Measurements from ENCODE around the gene LBX1.

The LBX1 gene

DNA sequence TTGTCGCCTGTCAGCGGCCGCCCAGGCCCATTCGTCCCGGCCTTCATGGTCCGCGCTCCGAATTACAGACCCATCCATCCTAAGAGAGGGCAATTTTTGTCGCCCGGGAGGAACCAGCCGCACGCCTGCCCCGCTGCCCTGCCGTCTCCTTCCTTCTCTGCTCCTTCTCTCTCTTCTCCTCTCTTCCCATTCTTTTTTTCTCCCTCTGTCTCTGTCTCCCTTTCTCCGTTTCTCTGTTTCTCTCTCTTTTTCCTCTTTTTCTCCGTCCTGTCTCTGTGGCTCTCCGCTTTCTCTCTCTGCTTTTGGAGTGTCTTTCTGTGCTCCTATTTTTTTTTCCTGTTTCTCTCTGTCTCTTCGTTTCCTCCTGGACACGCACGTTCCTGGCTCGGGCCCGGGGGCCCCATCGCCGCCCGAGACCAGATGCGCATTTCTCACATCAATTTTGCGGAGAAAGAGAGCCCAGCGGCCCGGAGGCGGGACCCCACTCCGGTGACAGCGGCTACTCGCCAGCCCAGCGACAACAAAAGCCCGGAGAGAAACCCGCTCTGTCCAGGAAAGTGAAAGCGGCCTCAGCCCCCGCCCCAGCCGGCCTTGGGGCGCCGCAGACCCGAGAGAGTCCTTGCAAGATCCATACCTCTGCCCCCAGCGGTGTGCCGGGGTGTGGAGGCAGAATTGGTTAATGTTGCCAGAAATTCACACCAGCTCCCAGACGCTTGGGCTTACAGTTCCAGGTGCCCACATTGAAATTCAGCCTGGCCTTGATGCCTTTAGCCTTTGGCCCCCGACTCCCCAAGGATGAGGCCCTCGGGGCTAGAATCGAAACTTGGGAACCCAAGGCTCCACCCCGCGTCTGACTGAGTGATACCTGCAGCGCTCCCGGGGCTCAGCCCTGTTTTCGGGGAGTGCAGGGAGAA lies 4.1 kb downstream of the LBX1 start:
- no peak for DNase-seq (ENCODE audit: low read depth)

DNA sequence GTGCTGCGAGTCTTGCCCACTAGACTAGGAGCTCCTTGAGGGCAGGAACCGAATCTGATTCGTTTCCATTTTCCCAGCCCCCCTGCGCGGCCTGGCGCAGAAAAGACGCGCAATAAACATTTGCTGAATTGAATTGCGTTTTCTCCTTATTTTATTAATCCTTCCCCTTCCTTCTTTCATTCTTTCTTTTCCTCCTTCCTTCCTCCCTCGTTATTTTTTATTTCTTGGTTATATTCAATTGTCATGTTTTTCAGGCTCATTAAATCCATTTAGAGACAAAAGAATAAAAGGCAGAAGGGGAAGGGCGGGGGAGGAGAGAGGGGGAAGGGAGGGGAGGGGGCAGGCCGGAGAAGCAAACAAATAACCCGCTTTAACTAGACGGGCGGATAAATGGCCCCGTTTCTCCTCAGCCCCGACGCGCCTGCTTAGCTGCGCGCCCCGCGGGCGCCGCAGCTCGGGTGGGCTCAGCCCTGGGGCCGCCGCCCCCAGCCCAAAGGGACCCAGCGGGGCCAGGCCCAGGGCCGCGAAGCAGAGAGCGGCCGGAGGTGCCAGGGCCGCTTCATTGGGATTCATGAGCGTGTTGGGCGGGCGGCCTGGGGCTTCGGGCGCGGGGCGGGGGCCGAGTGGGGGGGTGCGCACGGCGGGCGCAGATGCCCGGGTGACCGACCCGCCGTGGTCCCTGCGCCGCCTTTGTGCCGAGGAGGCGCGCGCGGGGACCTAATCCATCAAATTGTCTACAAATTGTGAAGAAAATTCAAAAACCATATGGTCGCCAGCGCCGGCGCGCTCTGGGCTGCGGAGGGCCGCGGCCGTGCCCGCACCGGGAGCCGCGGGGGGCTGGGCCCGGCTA lies 5.0 kb downstream of the LBX1 start:
- DNase-seq (ENCODE audit: low read depth), result no peak

DNA sequence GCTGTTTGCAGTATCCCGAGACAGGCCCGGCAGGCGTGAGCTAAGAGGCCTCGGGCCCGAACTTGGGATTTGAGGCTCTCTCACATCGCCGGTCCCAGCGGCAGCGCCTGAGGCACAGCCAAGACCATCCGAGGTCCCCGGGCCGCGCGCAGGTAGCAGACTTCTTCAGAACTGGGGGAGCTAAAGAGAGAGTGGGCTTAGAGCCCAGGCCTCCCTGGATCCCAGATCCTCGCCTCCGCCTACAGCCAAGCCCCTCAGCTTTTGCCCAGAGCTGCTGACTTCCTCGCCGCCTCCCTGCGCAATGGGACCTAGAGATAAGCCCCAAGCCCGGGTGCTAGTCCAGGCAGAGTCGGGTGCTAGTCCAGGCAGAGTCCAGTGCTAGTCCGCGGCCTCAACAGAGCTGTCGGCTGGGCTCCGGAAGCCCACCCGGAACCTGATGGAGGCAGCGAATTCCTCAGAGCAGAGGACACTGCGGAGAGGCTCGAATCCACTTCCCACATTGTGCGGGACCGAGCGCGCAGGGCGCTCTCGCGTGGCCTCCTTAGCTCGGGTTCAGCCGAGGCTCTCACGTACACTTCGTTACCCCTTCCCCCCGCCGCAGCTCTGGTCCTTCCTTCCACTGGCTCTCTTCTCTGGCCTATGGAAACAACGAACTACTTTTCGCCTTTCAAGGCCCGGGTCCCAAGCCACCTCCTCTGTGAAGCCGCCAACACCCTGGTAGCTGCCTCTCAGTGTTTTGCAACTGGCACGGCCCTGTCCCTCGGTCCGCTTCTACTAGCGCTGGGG lies 5.8 kb downstream of the LBX1 start:
- no peak for DNase-seq (ENCODE audit: low read depth)

DNA sequence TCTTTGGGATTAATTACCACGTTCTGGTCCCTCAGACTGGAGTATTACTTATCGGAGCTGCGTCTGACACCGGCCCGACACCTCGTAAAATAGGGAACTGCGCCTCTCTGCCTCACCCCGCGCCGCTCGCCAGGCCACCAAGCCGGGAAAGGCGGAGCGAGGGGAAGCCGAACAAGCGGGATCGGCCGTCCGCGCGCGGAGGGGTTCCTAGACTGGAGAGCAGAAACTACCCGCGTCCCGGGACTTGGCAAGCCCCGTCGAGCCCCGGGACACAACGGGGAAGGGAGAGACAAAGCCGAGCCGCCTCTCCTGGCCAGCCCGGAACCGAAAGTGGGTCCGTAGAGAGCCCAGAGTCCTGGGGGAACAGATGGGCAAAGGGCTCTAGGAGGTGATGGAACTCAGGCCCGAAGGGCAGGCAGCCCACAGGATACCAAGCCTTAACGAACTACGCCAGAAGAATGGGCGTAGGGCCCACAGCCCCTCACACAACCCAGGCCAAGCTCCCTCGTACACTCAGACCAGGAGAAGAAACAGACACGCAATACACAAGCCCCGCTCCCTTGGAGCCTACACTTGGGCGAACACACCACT lies 6.5 kb downstream of the LBX1 start:
- DNase-seq (ENCODE audit: low read depth), result no peak

GRCh38 chr10:101221963-101222531 lies 7.2 kb downstream of the LBX1 start:
- DNase-seq (ENCODE audit: low read depth), result no peak

DNA sequence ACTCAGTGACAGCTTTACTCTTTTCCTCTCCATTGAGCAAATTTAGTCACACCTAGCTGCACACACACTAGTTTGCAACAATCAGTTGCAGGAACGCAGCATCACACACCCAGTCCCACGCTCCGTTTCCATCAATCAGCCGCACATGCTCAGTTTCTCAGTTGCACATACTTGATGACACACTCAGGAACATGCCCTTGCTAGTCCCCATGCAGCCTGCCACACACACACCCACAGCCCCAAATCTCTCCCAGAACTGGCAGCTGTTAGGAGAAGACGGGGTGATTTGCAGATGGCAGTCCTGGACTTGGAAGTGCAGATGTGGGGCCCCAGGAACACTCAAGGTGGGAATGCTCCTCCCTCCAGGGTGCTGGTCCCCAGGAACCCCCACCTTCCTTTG lies 7.7 kb downstream of the LBX1 start:
- DNase-seq (ENCODE audit: low read depth), result no peak

- no peak for DNase-seq (ENCODE audit: low read depth)
These were observed 9.3 kb downstream of the LBX1 start for GRCh38 chr10:101219946-101220451.

DNA sequence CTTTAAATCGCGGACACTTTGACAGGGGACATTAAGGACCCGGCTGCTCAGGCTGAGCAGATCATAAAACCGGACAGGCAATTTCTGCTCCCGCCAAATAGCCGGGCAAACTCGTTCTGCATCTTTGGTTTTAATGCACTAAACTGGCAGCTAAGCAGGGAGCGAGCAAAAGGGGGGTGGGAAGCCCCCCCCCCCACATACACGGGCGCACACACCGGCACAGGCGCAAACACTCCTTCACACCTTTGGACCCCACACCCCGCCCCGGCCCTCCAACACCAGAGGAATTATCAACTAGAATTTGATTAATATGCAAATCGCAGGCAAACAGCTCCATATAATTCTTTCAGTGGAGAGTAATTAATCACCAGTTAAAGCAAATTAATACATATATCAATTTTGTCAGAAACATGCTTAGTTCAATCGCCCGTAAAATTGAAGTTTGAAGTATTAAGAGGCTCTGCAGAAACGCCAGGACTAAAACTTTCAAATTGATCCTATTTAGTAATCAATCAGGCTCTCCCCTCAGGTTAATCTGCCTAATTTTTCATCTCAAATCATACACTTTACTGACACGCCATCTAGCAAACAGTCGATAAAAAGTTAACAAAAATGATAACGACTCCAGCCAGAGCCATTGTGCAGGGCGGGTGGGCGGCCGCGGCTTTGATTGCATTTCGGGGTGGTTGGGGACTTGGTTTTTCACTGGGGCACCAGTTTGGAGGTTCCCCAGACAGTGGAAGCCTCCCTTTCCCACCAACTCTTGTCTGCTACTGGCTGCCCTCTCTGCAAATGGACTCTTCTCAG lies 9.9 kb downstream of the LBX1 start:
- DNase-seq (ENCODE audit: low read depth), result no peak

- no peak for DNase-seq (ENCODE audit: low read depth)
These were observed 10.7 kb downstream of the LBX1 start for GRCh38 chr10:101218351-101219138.

- DNase-seq (ENCODE audit: low read depth), result no peak
These were observed 11.6 kb downstream of the LBX1 start for GRCh38 chr10:101217450-101218281.

- no peak for DNase-seq (ENCODE audit: low read depth)
These were observed 12.2 kb downstream of the LBX1 start for GRCh38 chr10:101217044-101217425.

GRCh38 chr10:101216207-101217043 lies 12.8 kb downstream of the LBX1 start:
- no peak for DNase-seq (ENCODE audit: low read depth)

GRCh38 chr10:101215397-101216206 lies 13.7 kb downstream of the LBX1 start:
- no peak for DNase-seq (ENCODE audit: low read depth)

GRCh38 chr10:101214446-101215396 lies 14.5 kb downstream of the LBX1 start:
- peak; percentile 62 for DNase-seq (ENCODE audit: low read depth)

- DNase-seq (ENCODE audit: low read depth), result no peak
These were observed 20.7 kb downstream of the LBX1 start for GRCh38 chr10:101208543-101208942.

DNA sequence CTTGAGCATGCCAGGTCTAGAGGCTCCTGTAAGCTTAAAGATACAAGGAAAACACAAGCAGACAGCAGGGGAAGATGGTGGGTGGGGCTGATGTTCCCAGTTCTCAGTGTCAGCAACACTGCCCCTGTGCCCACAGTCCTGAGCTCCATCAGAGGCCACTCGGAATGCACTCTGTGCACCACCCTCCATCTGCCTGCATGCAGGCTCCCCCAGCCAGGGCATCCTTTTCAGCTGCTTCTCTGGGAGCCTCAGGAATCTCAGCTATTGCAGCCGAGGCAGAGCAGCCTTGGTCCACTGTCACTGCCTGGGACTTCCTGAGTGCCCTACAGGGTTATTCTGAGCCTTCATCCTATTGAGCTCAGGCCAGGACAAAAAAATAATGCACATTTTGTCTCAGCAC lies 22.2 kb downstream of the LBX1 start:
- DNase-seq (ENCODE audit: low read depth), result no peak

All from stimulated activated CD8-positive, alpha-beta memory T cell treated with anti-CD3 and anti-CD28 coated beads, Interleukin-12 subunit alpha, Interleukin-12 subunit beta, amount 100 ng/mL, for 1 hour (primary cell).